H1 (cell line): ENCODE data around the gene GCH1. TPM values are rescaled to one million over a fixed set of nuclear protein-coding genes. Genes with fewer than 3 reads are reported as not detected.
A peak's percentile ranks its signal among the peaks of the same experiment; 100 is the strongest.

Experiments
- BACH1 ChIP-seq: IDR thresholded peaks from 2 replicates; pipeline ENCODE4 v1.6.1; 2012; ENCODE audit warnings: low read length, improper control_type of control experiment
- EZH2 ChIP-seq: fragments of 200-600 bp; sonication (generic); IDR thresholded peaks from 2 replicates; pipeline ENCODE4 v1.7.1; 2012; ENCODE audit warnings: low read depth, mild to moderate bottlenecking, moderate library complexity, low read length, inconsistent platforms; ENCODE audit not compliant: severe bottlenecking
- MAFK ChIP-seq: IDR thresholded peaks from 2 replicates; pipeline ENCODE4 v1.6.1; 2012; ENCODE audit warnings: low read depth, mild to moderate bottlenecking, improper control_type of control experiment, low read length
- TAF1 ChIP-seq: IDR thresholded peaks from 2 replicates; pipeline ENCODE4 v1.6.1; 2011; ENCODE audit warnings: mild to moderate bottlenecking, low read depth, low read length
- TBP ChIP-seq: IDR thresholded peaks from 2 replicates; pipeline ENCODE4 v1.6.1; 2011; ENCODE audit warnings: low read depth, low read length, improper control_type of control experiment
- TCF12 ChIP-seq: IDR thresholded peaks from 2 replicates; pipeline ENCODE4 v1.6.1; 2011; ENCODE audit warnings: low read depth, mild to moderate bottlenecking, low read length
- polyA plus RNA-seq, 7 experiments: library from polyadenylated mRNA; depleted of rRNA in 3 of 7; stranded (reverse) in 5 of 7; unstranded in 2 of 7; fragments of >200 nt in 5 of 7; fragments of 200-250 nt in 2 of 7; gene quantifications; 1 replicate in 5 of 7; 2 replicates in 1 of 7; 4 replicates in 1 of 7; pipeline versions ENCODE4 v1.2.1 to v1.2.3, GENCODE V29; 2011 to 2013; ENCODE audit warnings: missing spikeins in 2 of 7, mixed read lengths in 2 of 7
- total RNA-seq: library from RNA; stranded (reverse); fragmentation: NEBNext Ultra II Directional; extraction: Animal tissue kit (Norgen Biotek cat#: 25700); gene quantifications from 2 replicates; pipeline ENCODE4 v1.2.1, GENCODE V29; 2021
- TF ChIP-seq, protein P1 (sequence below): fragments of 300-600 bp; sonication (generic); IDR thresholded peaks from 2 replicates; pipeline ENCODE4 v1.7.1; 2012; ENCODE audit warnings: low read length, moderate library complexity, mild to moderate bottlenecking, inconsistent platforms; ENCODE audit not compliant: insufficient replicate concordance
- TF ChIP-seq, protein P2 (sequence below), 3 experiments: IDR thresholded peaks; 1 replicate in 2 of 3; 2 replicates in 1 of 3; pipeline versions ENCODE4 v1.5.1 to v1.6.1; 2011; ENCODE audit warnings: low read length in 3 of 3, mild to moderate bottlenecking in 3 of 3, inconsistent platforms in 2 of 3, low read depth in 1 of 3, moderate library complexity in 1 of 3; ENCODE audit not compliant: insufficient read depth in 1 of 3; ENCODE audit errors: control extremely low read depth in 1 of 3

Gene GCH1
- total and polyA plus RNA-seq, 2 of the 8 experiments (the other 6 are each of a cell fraction or from before 2014, with no cell fraction given), result 7.3 to 7.9 TPM

DNA sequence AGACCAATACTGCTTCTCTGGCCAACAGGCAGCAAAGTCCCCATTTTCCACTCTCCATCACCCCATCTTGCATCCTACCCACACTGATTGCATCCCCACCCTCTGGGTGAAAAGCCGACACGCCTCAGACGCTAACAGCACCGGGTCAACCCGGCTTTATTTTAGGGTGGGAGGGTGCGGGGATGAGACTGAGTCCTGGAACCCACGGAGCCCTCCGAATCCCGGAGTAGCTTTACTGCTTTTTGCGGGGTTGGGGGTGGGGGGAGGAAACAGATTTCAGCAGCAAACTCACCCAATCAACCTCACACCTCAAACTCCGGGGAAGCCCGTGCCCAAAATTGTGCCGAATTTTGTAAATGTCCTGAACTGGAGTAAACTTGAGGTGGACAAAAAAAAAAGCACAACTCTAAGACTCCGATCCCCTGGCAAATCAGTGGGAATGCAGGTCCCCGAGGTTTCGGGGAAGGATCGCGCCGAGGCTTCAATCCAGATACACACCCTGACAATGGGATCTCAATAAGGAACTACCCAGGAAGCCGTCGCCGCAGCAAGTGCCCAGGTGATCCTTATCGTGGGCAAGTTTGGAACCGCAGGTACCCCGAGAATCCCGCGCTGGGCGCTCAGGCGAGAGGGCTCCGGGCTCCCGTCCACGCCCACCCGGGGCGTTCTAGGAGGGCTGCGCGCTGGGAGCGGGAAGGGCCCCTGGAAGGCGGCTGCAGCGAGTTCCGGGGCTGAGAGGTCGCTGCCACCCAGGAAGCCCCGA, 1.1 kb downstream of the GCH1 start (continued):
- TF ChIP-seq, protein P1, sequence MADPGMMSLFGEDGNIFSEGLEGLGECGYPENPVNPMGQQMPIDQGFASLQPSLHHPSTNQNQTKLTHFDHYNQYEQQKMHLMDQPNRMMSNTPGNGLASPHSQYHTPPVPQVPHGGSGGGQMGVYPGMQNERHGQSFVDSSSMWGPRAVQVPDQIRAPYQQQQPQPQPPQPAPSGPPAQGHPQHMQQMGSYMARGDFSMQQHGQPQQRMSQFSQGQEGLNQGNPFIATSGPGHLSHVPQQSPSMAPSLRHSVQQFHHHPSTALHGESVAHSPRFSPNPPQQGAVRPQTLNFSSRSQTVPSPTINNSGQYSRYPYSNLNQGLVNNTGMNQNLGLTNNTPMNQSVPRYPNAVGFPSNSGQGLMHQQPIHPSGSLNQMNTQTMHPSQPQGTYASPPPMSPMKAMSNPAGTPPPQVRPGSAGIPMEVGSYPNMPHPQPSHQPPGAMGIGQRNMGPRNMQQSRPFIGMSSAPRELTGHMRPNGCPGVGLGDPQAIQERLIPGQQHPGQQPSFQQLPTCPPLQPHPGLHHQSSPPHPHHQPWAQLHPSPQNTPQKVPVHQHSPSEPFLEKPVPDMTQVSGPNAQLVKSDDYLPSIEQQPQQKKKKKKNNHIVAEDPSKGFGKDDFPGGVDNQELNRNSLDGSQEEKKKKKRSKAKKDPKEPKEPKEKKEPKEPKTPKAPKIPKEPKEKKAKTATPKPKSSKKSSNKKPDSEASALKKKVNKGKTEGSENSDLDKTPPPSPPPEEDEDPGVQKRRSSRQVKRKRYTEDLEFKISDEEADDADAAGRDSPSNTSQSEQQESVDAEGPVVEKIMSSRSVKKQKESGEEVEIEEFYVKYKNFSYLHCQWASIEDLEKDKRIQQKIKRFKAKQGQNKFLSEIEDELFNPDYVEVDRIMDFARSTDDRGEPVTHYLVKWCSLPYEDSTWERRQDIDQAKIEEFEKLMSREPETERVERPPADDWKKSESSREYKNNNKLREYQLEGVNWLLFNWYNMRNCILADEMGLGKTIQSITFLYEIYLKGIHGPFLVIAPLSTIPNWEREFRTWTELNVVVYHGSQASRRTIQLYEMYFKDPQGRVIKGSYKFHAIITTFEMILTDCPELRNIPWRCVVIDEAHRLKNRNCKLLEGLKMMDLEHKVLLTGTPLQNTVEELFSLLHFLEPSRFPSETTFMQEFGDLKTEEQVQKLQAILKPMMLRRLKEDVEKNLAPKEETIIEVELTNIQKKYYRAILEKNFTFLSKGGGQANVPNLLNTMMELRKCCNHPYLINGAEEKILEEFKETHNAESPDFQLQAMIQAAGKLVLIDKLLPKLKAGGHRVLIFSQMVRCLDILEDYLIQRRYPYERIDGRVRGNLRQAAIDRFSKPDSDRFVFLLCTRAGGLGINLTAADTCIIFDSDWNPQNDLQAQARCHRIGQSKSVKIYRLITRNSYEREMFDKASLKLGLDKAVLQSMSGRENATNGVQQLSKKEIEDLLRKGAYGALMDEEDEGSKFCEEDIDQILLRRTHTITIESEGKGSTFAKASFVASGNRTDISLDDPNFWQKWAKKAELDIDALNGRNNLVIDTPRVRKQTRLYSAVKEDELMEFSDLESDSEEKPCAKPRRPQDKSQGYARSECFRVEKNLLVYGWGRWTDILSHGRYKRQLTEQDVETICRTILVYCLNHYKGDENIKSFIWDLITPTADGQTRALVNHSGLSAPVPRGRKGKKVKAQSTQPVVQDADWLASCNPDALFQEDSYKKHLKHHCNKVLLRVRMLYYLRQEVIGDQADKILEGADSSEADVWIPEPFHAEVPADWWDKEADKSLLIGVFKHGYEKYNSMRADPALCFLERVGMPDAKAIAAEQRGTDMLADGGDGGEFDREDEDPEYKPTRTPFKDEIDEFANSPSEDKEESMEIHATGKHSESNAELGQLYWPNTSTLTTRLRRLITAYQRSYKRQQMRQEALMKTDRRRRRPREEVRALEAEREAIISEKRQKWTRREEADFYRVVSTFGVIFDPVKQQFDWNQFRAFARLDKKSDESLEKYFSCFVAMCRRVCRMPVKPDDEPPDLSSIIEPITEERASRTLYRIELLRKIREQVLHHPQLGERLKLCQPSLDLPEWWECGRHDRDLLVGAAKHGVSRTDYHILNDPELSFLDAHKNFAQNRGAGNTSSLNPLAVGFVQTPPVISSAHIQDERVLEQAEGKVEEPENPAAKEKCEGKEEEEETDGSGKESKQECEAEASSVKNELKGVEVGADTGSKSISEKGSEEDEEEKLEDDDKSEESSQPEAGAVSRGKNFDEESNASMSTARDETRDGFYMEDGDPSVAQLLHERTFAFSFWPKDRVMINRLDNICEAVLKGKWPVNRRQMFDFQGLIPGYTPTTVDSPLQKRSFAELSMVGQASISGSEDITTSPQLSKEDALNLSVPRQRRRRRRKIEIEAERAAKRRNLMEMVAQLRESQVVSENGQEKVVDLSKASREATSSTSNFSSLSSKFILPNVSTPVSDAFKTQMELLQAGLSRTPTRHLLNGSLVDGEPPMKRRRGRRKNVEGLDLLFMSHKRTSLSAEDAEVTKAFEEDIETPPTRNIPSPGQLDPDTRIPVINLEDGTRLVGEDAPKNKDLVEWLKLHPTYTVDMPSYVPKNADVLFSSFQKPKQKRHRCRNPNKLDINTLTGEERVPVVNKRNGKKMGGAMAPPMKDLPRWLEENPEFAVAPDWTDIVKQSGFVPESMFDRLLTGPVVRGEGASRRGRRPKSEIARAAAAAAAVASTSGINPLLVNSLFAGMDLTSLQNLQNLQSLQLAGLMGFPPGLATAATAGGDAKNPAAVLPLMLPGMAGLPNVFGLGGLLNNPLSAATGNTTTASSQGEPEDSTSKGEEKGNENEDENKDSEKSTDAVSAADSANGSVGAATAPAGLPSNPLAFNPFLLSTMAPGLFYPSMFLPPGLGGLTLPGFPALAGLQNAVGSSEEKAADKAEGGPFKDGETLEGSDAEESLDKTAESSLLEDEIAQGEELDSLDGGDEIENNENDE, result no peak
- TF ChIP-seq, protein P2, sequence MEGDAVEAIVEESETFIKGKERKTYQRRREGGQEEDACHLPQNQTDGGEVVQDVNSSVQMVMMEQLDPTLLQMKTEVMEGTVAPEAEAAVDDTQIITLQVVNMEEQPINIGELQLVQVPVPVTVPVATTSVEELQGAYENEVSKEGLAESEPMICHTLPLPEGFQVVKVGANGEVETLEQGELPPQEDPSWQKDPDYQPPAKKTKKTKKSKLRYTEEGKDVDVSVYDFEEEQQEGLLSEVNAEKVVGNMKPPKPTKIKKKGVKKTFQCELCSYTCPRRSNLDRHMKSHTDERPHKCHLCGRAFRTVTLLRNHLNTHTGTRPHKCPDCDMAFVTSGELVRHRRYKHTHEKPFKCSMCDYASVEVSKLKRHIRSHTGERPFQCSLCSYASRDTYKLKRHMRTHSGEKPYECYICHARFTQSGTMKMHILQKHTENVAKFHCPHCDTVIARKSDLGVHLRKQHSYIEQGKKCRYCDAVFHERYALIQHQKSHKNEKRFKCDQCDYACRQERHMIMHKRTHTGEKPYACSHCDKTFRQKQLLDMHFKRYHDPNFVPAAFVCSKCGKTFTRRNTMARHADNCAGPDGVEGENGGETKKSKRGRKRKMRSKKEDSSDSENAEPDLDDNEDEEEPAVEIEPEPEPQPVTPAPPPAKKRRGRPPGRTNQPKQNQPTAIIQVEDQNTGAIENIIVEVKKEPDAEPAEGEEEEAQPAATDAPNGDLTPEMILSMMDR (IDR thresholded peaks at IDR 0.05; ENCODE audit: control extremely low read depth in 1 of 3, insufficient read depth in 1 of 3, low read depth in 1 of 3, low read length in 3 of 3), result peak in 1 of 3 experiments; percentile 0; a peak in 1 of 4 replicates
- TF ChIP-seq TAF1 (no peak), TCF12 (no peak), EZH2 (peak; percentile 30), MAFK (no peak), BACH1 (no peak), TBP (no peak)
